Activated CD8-positive, alpha-beta T cell treated with anti-CD3 and anti-CD28 coated beads for 36 hours (primary cell): ENCODE measurements around the gene STAC2. TPM values are rescaled to one million over a fixed set of nuclear protein-coding genes. Genes with fewer than 3 reads are reported as not detected.

ENCODE experiments used
- ATAC-seq: fragments of 200-7000 bp; cut with Tn5 transposase; one replicate; pipeline ENCODE4 v1.10.0; 2021; ENCODE audit warnings: mild to moderate bottlenecking, moderate library complexity
- CTCF ChIA-PET: fragments of 350-600 bp; sonication (Branson Sonifier 250); formaldehyde crosslinking; loops from one replicate; lab custom pipeline; 2021; ENCODE audit warnings: antibody characterized with exemption; lab: Charles Lee
- POLR2A ChIA-PET: fragments of 350-600 bp; sonication (Branson Sonifier 250); formaldehyde crosslinking; loops from one replicate; lab custom pipeline; 2021; ENCODE audit warnings: antibody characterized with exemption; lab: Charles Lee
- DNase-seq: peaks from one replicate; pipeline ENCODE4 v3.0.0-alpha.2; 2020
- H3K27ac Mint-ChIP-seq: one replicate; pipeline ENCODE4 v1.8.0; 2021; ENCODE audit warnings: mild to moderate bottlenecking, mixed read lengths
- H3K27me3 Mint-ChIP-seq: one replicate; pipeline ENCODE4 v1.8.0; 2021; ENCODE audit warnings: mixed read lengths
- H3K36me3 Mint-ChIP-seq: one replicate; pipeline ENCODE4 v1.8.0; 2021; ENCODE audit warnings: low read depth, mixed read lengths
- H3K4me1 Mint-ChIP-seq: one replicate; pipeline ENCODE4 v1.8.0; 2021; ENCODE audit warnings: low read depth, mixed read lengths
- H3K4me3 Mint-ChIP-seq: one replicate; pipeline ENCODE4 v1.8.0; 2021; ENCODE audit warnings: mild to moderate bottlenecking, moderate library complexity, mixed read lengths
- H3K9me3 Mint-ChIP-seq: one replicate; pipeline ENCODE4 v1.8.0; 2021; ENCODE audit warnings: mixed read lengths
- CTCF ChIP-seq: fragments of 200-600 bp; IDR thresholded peaks from one replicate; pipeline ENCODE4 v1.8.0; 2022; ENCODE audit warnings: antibody characterized with exemption, mild to moderate bottlenecking
- intact Hi-C: fragments of 100-400 bp; cut with micrococcal nuclease; formaldehyde crosslinking; loops from one replicate; pipeline ENCODE4 v1.10.0; 2022
- total RNA-seq, 2 experiments: library from RNA; stranded (reverse); gene quantifications; one replicate each; pipeline ENCODE4 v1.2.3, GENCODE V29; 2021

STAC2 gene
- total RNA-seq, 2 experiments from 2014 or later, result 0.47 to 0.56 TPM

- H3K27ac Mint-ChIP-seq, result no peak overlapping the region
- intact Hi-C loops, result no loop called here
Observed at GRCh38 chr17:39235555-39236449, 10.1 kb upstream of the STAC2 start.

GRCh38 chr17:39231591-39232551 is 6.1 kb upstream of the STAC2 start:
- intact Hi-C loops, result no loop called here
- ATAC-seq (peak; percentile 85), DNase-seq (peak; percentile 82)
- Mint-ChIP-seq H3K4me1 (peaks cover 18% of the 10 kb centered on the region), H3K36me3 (no peaks in the 10 kb centered on the region), H3K27me3 (peaks cover 14% of the 10 kb centered on the region), H3K27ac (peak overlapping the region; percentile 60), H3K4me3 (peak overlapping the region; percentile 25), H3K9me3 (no peaks in the 10 kb centered on the region)
- peak; percentile 92 for TF ChIP-seq CTCF
- CTCF ChIA-PET, result interaction anchor here (0.8 to 10.9 kb wide), 17 partner anchors 10 to 249 kb away, joined by 3 to 516 read pairs (median 4); partner anchors contain the start of gene RPL19
- POLR2A ChIA-PET, result interaction anchor here (0.5 to 2.3 kb wide), 9 partner anchors 10 to 48 kb away, joined by 3 to 17 read pairs (median 5); partner anchors contain the start of gene RPL19

More at GRCh38 chr17:39235555-39236449, 10.1 kb upstream of the STAC2 start:
- Mint-ChIP-seq H3K36me3 (no peaks in the 10 kb centered on the region), H3K27me3 (peaks cover 2% of the 10 kb centered on the region), H3K9me3 (no peaks in the 10 kb centered on the region), H3K4me3 (no peak overlapping the region), H3K4me1 (peaks cover 35% of the 10 kb centered on the region)
- peak; percentile 83 for TF ChIP-seq CTCF
- DNase-seq (peak; percentile 80), ATAC-seq (peak; percentile 77)
- ChIA-PET CTCF (interaction anchor here (0.6 to 10.9 kb wide), 29 partner anchors 11 to 258 kb away, joined by 3 to 516 read pairs (median 4); partner anchors contain the start of genes MED1 and RPL19), POLR2A (interaction anchor here (0.7 to 5.7 kb wide), 6 partner anchors 9 to 168 kb away, joined by 3 to 39 read pairs (median 6); partner anchors contain the start of gene RPL19)

GRCh38 chr17:39231091-39231561 is 5.4 kb upstream of the STAC2 start:
- DNase-seq, result no peak
- no peaks in the 10 kb centered on the region for H3K36me3 Mint-ChIP-seq
- no peak overlapping the region for H3K4me3 Mint-ChIP-seq
- H3K27me3 Mint-ChIP-seq, result peaks cover 16% of the 10 kb centered on the region
- ATAC-seq, result no peak
- CTCF ChIA-PET, result interaction anchor here (1.3 to 10.9 kb wide), 6 partner anchors 11 to 67 kb away, joined by 3 to 516 read pairs (median 15); partner anchors contain the start of gene RPL19
- peaks cover 21% of the 10 kb centered on the region for H3K4me1 Mint-ChIP-seq
- intact Hi-C loops, result no loop called here
- no peak overlapping the region for H3K27ac Mint-ChIP-seq
- TF ChIP-seq CTCF, result no peak
- POLR2A ChIA-PET, result interaction anchor here (0.7 to 2.3 kb wide), 6 partner anchors 22 to 48 kb away, joined by 3 to 17 read pairs (median 6); partner anchors contain the start of gene RPL19
- H3K9me3 Mint-ChIP-seq, result no peaks in the 10 kb centered on the region

GRCh38 chr17:39230361-39230760 is 4.6 kb upstream of the STAC2 start:
- ChIA-PET CTCF (interaction anchor here (1.3 to 10.9 kb wide), 4 partner anchors 12 to 66 kb away, joined by 3 to 516 read pairs (median 28); partner anchors contain the start of gene RPL19), POLR2A (interaction anchor here (0.7 to 2.3 kb wide), 2 partner anchors 26 to 31 kb away, joined by 3 to 15 read pairs; partner anchors contain the start of gene RPL19)
- H3K27ac Mint-ChIP-seq, result no peak overlapping the region
- no peaks in the 10 kb centered on the region for H3K36me3 Mint-ChIP-seq
- peaks cover 20% of the 10 kb centered on the region for H3K27me3 Mint-ChIP-seq
- TF ChIP-seq CTCF, result no peak
- H3K9me3 Mint-ChIP-seq, result no peaks in the 10 kb centered on the region
- no peak overlapping the region for H3K4me3 Mint-ChIP-seq
- intact Hi-C loops, result no loop called here
- peaks cover 18% of the 10 kb centered on the region for H3K4me1 Mint-ChIP-seq
- DNase-seq (no peak), ATAC-seq (no peak)
